Endothelial cell of hepatic sinusoid (primary cell): ENCODE measurements around the gene DOCK2.

ENCODE experiments used
- in situ Hi-C: cut with HindIII; loops from 2 replicates; pipeline ENCODE4 v1.10.0; 2017; ENCODE audit warnings: low sequenced_read_pairs

DOCK2 gene

DNA sequence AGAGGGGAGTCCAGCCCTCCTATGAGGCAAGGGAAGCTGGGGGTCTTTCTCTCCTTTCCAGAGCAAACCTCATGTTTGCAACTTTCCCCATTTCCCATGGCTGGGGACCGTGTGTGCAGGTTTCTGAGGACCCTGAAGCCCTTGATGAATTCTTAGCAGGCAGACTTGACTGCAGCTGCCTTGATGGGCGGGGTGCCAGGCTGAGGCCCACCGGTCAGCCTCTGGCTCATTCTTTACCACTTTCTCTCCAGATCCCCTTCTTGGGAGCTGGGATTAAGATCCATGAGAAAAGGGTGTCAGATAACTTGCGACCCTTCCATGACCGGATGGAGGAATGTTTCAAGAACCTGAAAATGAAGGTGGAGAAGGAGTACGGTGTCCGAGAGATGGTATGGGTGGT lies 438.6 kb downstream of the DOCK2 start:
- in situ Hi-C loops = no loop called here

DNA sequence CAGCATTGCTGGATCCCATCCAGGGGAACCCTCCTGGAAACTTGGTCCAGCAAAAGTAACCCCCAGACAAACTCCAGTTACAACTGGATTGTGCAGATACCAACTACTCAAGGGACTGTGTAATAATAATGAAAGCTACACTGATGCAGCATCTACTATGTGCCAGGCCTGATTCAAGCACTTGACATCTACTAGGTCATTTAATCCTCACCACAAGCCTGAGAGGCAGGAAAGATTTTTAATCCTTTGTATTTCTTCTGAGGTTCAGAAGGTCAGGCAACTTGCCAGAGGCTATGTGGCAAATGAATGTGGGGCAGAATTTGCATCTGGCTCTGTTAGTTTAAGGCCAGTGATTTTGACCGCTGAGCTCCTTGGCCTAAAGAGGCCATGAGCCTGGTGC lies 439.1 kb downstream of the DOCK2 start:
- in situ Hi-C loops = no loop called here

DNA sequence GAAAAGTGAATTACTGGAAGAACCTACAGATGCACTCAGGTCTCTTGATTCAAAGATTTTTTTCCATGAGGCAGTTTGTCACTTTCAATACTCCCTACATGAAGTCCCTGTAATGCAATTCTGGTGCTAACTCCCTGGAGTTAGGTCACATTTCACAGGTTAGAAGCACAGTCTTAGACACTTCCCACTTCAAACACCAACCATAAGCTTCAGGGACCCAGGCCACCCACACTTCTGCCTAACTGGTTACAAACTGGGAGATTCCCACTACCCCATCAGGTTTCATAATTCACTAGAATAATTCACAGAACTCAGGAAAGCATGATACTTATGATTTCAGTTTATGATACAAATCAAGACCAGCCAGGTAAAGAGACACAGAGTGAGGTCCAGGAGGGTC lies 439.7 kb downstream of the DOCK2 start:
- in situ Hi-C loops = no loop called here

DNA sequence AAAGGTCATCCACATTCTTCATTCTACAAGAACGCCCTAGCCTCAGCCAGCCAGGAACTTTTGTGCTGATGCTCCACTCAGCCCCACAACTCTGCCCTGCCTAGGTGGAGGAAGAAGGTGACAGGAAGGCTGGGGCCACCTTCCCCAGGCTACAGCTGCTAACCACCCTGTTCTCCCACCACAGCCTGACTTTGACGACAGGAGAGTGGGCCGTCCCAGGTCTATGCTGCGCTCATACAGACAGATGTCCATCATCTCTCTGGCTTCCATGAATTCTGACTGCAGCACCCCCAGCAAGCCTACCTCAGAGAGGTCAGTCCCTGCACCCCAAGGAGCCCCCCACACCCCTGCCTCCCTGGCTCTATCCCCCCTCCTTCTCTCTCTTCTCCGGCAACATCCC lies 440.5 kb downstream of the DOCK2 start:
- in situ Hi-C loops = no loop called here

DNA sequence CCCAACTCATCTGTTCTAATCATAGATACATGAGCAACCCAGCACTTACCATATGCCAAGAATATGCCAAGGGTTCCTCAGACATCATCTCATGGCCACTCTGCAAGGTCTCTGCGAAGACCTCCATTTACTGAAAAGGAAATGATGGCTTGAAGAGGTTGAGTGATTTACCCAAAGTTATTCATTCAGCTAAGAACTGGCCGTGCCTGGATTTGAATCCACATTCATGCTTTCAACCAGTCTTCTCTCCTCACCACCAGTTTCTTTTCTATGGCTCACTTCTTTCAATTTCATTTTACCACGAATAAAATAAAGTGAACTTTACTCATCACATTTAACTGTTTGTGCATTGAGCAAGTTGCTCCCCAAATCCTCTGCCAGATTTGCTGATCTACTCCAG lies 441.4 kb downstream of the DOCK2 start:
- in situ Hi-C loops = no loop called here

DNA sequence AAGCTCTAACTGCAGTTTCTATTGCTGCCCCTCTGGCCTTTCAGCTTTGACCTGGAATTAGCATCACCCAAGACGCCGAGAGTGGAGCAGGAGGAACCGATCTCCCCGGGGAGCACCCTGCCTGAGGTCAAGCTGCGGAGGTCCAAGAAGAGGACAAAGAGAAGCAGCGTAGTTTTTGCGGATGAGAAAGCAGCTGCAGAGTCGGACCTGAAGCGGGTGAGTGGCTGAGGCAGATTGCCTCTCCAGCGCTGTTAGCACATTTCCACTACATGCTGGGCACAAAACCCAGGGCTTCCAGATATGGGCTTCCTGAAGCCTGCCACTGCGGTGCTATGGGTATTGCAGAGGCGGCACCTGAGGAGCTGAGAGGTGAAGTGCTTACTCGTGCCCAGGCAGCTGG lies 441.9 kb downstream of the DOCK2 start:
- in situ Hi-C loops = no loop called here

DNA sequence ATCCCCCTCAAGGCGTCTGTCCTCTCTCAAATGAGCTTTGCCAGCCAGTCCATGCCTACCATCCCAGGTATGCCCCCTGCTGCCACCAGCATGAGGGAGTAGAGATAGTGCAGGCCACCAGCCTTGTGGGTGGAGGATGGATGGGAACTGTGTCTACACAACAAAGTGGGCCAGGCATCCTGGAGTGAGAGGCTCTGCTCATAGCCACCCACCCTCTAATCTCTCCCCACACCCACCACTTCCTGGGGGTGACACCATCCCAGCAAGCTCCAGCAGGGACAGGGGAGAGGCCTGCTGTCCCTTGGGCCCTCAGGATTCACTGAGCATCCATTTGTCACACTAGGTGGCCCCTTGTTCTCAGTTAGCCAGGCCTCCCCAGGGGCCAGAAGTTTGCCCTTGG lies 443.1 kb downstream of the DOCK2 start:
- in situ Hi-C loops = no loop called here

DNA sequence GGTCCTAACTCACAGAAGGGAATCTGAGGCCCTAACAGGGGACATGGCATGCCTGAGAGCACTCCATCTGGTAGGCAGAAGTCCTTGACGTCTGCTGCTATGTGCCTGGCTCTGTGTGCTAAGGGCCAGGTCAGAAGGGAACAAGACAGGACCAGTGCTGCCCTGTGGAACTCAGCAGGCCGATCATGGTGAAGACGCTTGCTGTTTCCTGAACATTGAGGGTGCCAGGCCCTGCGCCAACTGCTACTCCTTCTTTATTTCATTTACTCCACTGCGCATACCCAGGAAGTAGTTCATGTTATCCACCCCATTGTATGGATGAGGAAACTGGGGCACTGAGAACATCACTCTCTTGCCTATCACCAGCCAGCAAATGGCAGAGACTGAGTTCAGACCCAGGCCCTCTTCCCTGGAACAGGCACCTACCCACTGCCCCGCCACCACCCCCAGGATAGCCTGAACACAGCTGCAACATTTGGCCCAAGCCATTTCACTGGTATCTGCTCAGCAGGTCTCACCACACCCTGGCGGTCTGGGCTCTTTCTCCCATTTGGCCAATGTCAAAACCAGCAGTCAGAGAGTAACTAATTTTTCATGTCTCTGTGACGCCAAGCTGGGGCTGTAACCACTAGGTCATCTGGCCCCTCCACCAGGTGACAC lies 443.8 kb downstream of the DOCK2 start:
- in situ Hi-C loops = no loop called here

DNA sequence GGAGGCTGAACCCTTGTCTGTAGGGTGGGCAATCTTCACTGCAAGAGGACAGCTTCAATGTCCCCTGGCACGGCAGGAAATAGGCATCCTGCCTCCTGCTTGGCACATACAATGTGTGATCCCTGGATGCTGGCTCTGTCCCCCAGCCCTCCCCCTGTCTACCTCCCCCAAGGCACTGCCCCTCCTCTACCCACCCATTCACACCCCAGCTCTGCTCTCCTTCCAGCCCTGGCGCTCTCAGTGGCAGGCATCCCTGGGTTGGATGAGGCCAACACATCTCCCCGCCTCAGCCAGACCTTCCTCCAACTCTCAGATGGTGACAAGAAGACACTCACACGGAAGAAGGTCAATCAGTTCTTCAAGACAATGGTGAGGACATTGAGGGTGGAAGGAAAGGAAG lies 444.5 kb downstream of the DOCK2 start:
- in situ Hi-C loops = no loop called here

DNA sequence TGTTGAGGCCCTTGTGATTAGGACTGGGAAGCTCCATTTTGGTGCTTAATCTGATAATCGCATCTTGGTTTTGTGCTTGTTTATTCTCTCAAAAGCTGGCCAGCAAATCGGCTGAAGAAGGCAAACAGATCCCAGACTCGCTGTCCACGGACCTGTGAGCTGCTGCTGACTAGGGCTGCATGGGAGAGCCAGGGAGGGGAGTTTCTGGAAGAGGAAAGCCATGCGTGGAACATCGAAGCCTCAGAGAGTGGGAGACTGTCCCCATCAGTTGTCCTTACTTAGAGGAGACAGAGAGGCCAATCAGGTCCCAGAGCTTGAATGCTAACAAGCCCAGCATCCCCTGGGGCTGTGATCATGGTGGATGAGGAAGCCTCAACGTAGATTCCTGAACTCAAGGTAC lies 445.6 kb downstream of the DOCK2 start:
- in situ Hi-C loops = no loop called here

DNA sequence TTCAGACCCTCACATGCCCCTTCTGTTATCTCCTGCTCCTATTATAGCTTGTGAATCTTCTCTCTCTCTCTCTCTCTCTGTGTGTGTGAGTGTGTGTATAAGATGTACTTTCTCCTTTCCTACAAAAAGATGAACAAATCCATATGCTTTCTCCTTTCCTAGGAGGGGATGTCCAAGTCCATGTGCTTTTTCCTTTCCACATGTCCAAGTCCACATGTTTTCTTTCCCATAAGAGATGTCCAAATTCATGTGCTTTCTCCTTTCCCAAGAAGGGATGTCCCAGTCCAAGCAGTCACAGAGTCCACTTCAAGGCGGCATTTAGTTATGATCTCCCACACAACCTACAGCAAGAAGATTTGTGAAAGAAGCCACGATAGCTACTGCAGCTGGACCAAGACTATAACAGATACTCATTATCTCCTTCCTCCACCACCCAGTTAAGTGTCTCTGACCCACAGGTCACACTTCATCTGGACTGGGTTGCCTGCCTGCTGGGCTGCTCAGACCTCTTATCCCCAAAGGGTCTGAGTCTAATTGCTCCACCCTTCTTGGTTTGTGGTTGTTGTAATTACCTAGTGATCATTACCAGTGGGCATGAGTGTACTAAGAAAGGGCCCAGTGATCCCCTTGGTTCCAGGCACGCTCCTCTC lies 450.2 kb downstream of the DOCK2 start:
- in situ Hi-C loops = no loop called here

DNA sequence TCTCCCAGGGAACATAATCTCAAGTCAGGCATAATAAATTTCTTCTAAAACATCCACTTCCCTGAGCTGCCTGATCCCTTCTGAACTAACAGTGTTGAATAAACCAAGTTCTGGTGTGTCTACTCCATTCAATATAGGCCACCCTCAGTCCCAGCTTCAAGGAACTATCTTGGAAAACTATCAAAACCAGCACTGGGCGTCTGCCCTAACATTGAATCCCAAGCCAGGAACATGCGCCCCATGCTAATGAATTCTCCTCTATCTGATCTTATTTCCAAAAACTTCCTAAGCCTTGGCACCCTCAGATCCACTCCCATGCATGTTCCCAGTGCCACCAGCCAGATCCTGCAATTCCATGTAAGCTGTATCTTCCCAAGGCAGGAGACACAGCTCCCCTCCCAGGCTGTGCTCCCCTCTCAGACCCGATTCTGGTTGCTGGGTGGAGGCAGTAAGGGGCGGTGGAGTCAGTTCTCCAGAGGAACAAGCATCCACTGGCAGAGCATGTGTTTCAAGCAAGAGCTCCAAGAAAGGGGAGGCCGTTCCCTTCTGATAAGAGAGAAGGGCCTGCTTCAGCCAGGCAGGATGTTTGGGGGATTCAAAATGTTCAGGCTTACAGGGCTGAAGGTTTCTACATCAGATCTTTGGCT lies 455.5 kb downstream of the DOCK2 start:
- in situ Hi-C loops = loop anchor here (5.0 kb wide), 1 partner anchor 105 kb away; no protein-coding TSS in a partner anchor

DNA sequence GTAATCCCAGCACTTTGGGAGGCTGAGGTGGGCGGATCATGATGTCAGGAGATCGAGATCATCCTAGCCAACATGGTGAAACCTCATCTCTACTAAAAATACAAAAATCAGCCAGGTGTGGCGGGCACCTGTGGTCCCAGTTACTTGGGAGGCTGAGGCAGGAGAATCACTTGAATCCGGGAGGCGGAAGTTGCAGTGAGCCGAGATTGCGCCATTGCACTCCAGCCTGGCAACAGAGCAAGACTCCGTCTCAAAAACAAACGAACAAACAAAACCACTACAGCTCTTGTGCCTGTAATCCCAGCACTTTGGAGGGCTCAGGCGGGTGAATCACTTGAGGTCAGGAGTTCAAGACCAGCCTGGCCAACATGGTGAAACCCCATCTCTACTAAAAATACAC lies 457.3 kb downstream of the DOCK2 start:
- in situ Hi-C loops = loop anchor here (5.0 kb wide), 1 partner anchor 103 kb away; no protein-coding TSS in a partner anchor

DNA sequence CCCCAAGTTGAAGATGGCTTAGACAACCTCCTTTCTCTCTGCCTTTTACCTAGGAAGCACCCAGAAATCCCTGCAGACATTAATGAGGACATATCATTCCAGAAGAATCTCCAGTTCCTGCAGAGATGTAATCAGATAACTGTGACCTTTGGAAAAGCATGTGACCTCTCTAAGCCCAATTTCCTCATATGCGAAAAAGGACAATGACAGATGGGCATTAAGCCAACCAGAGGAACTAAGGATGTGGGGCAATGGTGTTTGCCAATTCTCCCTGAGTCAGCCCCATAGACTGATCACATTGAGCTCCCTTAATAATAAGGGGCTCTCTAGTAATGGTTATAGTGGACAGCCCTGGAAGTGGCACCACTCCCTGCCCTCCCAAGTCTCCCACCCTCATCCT lies 458.6 kb downstream of the DOCK2 start:
- in situ Hi-C loops = no loop called here

DNA sequence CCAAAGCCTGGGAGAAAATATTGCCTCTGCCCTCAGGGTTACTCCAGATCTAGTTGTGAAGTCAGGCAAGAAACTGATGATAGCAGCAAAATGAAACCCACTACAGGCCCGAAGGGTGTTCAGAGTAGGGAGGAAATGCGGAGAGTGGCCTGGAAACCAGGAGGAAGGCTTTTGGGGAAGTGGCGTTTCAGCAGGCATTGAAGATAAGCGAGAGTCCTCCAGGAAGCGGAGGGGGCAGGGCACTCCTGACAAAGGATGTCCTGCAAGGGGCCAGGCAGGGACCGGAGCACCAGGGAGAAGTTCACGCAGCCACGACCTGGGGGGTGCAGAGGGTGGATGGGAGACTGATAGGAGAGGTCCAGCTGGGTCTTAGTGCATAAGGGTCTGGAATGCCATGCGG lies 460.9 kb downstream of the DOCK2 start:
- in situ Hi-C loops = no loop called here

DNA sequence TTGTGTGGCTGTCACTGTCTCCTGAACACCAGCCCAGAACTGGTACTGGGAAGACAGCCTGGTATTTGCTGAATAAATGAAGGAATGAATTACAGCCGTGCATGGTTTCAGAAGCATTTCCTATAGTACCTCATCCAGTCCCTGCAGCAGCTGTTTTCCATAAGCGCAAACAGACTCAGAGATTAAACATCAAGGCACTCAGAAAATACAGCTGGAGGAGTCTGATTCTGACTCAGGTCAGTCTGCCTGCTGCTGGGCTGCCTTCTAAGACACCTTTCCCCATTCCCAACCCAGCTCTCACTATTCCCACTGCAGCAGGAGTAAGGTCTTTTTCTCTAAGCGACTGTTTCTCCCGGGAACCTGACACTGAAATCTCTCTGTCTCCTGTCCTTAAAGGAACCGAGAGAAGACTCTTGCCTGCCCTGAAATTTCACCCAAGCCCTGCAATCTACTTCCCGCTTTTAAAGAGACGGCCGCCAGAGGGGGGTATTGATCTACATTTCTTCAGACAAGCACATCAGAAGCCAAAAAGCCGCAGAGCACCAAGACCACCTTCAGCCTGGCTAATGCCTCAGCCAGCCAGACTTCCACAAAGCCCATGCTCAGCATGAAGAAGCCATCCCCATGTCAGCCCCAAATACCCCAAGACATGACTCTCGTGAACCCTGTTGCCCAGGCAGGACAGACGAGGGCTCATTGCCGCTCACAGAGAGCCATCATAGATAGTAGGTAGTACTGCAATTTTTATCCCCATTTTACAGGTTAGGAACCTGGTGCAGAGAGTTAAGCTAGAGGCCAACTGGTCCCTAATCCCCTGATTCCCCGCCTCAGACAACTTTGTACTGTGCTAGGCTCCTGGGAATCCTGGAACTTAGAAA lies 463.2 kb downstream of the DOCK2 start:
- in situ Hi-C loops = no loop called here

DNA sequence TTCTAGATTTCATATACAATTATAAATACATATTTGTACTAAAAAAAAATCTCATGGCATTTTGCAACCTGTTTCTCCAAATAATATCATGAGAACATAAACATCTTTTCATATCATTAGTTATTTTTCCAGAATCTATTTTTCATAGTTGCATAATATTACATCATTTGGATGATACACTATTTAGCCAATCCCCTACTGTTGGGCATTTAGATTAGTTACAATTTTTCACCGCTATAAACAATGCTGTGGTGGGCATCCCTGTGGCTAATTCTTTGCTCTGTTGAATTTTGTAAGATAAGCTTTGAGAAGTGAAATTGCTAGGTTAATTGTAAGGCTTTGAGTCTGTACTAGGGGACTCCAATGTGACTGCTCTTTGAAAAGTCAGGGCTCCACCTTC lies 466.4 kb downstream of the DOCK2 start:
- in situ Hi-C loops = no loop called here

DNA sequence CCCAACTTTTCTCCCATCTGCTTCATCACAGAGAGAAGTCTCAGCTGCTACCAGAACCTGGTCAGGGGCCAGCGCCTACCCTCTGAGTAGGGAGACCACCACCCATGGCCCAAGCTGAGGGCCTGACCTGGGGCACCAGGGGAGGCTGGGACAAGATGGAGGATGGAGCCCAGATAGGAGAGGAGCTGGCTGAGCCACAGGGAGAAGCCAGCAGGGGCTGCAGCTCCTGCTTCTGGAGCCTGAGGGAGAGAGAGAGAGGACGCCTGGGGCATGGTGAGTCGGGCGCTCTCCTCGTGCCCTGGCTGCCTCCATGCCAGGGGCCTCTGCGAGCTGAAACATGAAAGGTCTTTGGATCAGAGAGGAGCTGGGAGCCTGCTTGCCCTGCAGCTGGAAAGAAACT lies 467.2 kb downstream of the DOCK2 start:
- in situ Hi-C loops = no loop called here

DNA sequence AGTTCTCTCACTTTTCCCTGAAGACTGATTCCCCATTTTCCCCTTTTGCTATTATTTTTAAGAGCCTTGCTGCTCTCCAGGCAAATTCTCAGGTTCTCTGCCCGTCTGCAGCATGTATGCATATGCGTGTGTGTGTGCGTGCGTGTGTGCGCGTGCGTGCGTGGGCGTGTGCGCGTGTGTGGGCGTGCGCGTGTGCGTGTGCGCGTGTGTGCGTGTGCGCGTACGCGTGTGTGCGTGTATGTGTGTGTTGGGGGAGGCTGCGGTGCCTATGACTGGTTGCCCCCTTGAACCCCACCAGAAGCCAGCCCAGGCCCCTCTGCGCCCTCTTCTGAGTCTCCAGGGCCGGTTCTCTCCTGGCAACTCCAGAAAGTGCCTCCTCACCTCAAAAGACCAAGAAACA lies 467.6 kb downstream of the DOCK2 start:
- in situ Hi-C loops = no loop called here

DNA sequence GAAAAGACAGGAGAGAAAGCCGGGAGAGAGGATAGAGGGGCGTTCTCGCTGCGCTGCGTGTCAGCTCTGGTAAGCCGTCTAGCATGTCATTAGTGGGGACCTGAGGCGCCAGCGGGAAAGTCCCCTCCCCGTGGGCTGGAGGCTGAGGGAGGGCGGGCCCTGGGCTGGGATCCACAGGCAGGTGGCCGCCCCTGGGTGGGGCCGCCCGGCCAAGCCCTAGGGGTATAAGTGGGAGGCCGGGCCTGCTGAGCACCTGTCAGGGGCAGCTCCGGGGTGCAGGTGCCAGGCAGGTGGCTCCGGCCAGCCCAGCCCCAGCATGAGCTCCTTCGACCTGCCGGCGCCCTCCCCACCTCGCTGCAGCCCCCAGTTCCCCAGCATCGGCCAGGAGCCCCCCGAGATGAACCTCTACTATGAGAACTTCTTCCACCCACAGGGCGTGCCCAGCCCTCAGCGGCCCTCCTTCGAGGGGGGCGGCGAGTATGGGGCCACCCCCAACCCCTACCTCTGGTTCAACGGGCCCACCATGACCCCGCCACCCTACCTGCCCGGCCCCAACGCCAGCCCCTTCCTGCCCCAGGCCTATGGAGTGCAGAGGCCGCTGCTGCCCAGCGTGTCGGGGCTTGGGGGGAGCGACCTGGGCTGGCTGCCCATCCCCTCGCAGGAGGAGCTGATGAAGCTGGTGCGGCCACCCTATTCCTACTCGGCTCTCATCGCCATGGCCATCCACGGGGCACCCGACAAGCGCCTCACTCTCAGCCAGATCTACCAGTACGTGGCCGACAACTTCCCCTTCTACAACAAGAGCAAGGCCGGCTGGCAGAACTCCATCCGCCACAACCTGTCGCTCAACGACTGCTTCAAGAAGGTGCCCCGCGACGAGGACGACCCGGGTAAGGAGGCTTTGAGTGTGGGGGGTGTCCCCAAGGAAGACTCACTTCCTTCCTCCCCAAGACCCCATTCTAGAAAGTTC lies 468.9 kb downstream of the DOCK2 start, which contains the start of gene FOXI1:
FOXI1 (plus strand) TSS at position 256 of the 970 bp plus-strand sequence; CDS start at position 317, 61 bp downstream.
- in situ Hi-C loops = no loop called here
